Heart right ventricle (tissue), 16 donors: Measurements from ENCODE around the gene PPL. TPM values are rescaled to one million over a fixed set of nuclear protein-coding genes. Genes with fewer than 3 reads are reported as not detected.

Experiments
- ATAC-seq, 8 donors: fragments of 200-7000 bp; cut with Tn5 transposase; one replicate each; pipeline ENCODE4 v1.9.1; 2020; ENCODE audit warnings: mild to moderate bottlenecking in 8 of 8, moderate library complexity in 8 of 8, moderate number of reproducible peaks in 1 of 8
- DNase-seq, 2 donors: peaks; one replicate each; pipeline ENCODE4 v3.0.0-alpha.2; 2020
- H3K27ac ChIP-seq, 10 donors: fragments of 200-600 bp; sonication (generic) in 2 of 10; one replicate each; pipeline versions ENCODE4 v1.5.0 to v1.8.0; 2020 to 2022; ENCODE audit warnings: mild to moderate bottlenecking in 3 of 10
- H3K27me3 ChIP-seq, 7 donors: fragments of 200-600 bp; one replicate each; pipeline ENCODE4 v1.8.0; 2021 to 2022; ENCODE audit warnings: mild to moderate bottlenecking in 2 of 7
- H3K36me3 ChIP-seq, 9 donors: fragments of 200-600 bp; sonication (generic) in 1 of 9; one replicate each; pipeline versions ENCODE4 v1.5.0 to v1.8.0; 2020 to 2022; ENCODE audit warnings: mild to moderate bottlenecking in 2 of 9
- H3K4me1 ChIP-seq, 9 donors: fragments of 200-600 bp; sonication (generic) in 1 of 9; one replicate each; pipeline versions ENCODE4 v1.5.0 to v1.8.0; 2020 to 2022; ENCODE audit warnings: mild to moderate bottlenecking in 4 of 9
- H3K4me3 ChIP-seq, 10 donors: fragments of 200-600 bp; sonication (generic) in 2 of 10; one replicate each; pipeline versions ENCODE4 v1.5.0 to v1.8.0; 2020 to 2022; ENCODE audit warnings: mild to moderate bottlenecking in 7 of 10, moderate library complexity in 2 of 10
- H3K9me3 ChIP-seq, 11 donors: fragments of 200-600 bp in 10 of 11; sonication (generic) in 2 of 11; one replicate each; pipeline versions ENCODE4 v1.5.0 to v1.8.0; 2013 to 2022; ENCODE audit warnings: mild to moderate bottlenecking in 2 of 11, control low read depth in 1 of 11, moderate library complexity in 1 of 11
- WGBS, 2 donors: extraction: QIAGEN DNeasy Blood & Tissue Kit; methylation state at CpG; one replicate each; pipeline ENCODE4 v1.1.7; 2013; ENCODE audit warnings: inconsistent platforms in 1 of 2; 5-methylcytosine and 5-hydroxymethylcytosine counted together
- intact Hi-C, 10 donors: fragments of 100-400 bp; cut with DNase I; formaldehyde crosslinking; loops; one replicate each; pipeline versions ENCODE4 v1.11.1 to v1.14.2; 2022
- polyA plus RNA-seq, 2 donors: library from polyadenylated mRNA; stranded (reverse); fragments of 200-250 nt; gene quantifications; one replicate each; pipeline ENCODE4 v1.2.3, GENCODE V29; 2013
- total RNA-seq, 10 donors: library from RNA; stranded (reverse); fragmentation: NEBNext Ultra II Directional in 3 of 10; extraction: Animal tissue kit (Norgen Biotek cat#: 25700) in 3 of 10; gene quantifications; one replicate each; pipeline versions ENCODE4 v1.2.1 to v1.2.4, GENCODE V29; 2021 to 2023
- TF ChIP-seq, protein P1 (sequence below), 9 donors: fragments of 200-600 bp; sonication (generic) in 2 of 9; IDR thresholded peaks; one replicate each; pipeline versions ENCODE4 v1.5.0 to v1.8.0; 2021 to 2022; ENCODE audit warnings: antibody characterized with exemption in 9 of 9, mild to moderate bottlenecking in 5 of 9, moderate library complexity in 1 of 9
- donor health status: Arrhythmogenic right ventricular cardiomyopathy.
- donor health status: ischemic (EF 13 %, LVEDD 7.1; RV severe dilation, severe dysfunction).
- donor health status: healthy with polysubstance abuse.
- donor health status: DM: no; HTN: yes; CAD: no.
- donor health status: DM: no; HTN: no; CAD: no.
- donor health status: ischemic (EF 25% LVEDD 6.9; RV normal size, moderate dysfunction).
- donor health status: ischemic (EF 25% LVEDD 5.7; RV mildly dilated, moderate dysfunction).
- donor health status: healthy.
- donor health status: DM: yes; HTN: yes; CAD: no.
- donor health status: Ischemic cardiomyopathy.
- donor health status: ischemic (EF 35%, LVEDD 5.7; RV mildly dilated, moderate dysfunction).
- donor health status: nonischemic (EF 11% LVEDD 7.7; RV severe dilation, severe dysfunction).
- donor health status: DM: yes; HTN: yes; CAD: no.
- donor health status: PGD.
- donor health status: ischemic (EF 29% LVEDD 5.4; RV normal size, mild dysfunction).
- donor health status: nonischemic (EF 23%, LVEDD 6.1; RV moderate dilation, normal function).

The PPL gene
- total and polyA plus RNA-seq, 12 donors = 4.9 to 19.3 (median 7.3) TPM

DNA sequence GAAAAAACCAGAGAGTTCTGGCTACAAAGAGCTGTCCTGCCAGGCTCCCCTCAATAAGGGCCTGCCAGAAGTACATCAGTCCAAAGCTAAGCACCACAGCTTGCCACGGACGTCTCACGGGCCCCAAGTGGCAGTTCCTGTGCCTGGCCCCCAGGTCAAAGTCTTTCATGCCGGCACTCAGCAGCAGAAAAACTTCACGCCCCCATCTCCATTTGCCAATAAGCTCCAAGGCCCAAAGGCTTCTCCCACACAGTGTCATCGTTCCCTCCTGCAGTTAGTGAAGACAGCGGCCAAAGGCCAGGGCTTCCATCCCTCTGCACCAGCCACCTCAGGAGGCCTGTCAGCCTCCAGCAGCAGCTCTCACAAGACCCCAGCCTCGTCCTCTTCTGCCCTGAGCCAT is 62.3 kb downstream of the PPL start:
- intact Hi-C loops = loop anchor here in 1 of 10 donors (5.0 kb wide), 1 partner anchor 73 kb away; no protein-coding TSS in a partner anchor
- H3K27me3 ChIP-seq = no peaks in the 10 kb centered on the region
- WGBS, 2 donors = 87 to 92% methylated on average over 8 of the region's 8 CpGs
- H3K4me3 ChIP-seq = no peak overlapping the region
- DNase-seq = no peak
- no peaks in the 10 kb centered on the region for H3K9me3 ChIP-seq
- H3K36me3 ChIP-seq = peaks cover 5 to 100% (median 89%) of the 10 kb centered on the region in 9 donors
- TF ChIP-seq, protein P1, sequence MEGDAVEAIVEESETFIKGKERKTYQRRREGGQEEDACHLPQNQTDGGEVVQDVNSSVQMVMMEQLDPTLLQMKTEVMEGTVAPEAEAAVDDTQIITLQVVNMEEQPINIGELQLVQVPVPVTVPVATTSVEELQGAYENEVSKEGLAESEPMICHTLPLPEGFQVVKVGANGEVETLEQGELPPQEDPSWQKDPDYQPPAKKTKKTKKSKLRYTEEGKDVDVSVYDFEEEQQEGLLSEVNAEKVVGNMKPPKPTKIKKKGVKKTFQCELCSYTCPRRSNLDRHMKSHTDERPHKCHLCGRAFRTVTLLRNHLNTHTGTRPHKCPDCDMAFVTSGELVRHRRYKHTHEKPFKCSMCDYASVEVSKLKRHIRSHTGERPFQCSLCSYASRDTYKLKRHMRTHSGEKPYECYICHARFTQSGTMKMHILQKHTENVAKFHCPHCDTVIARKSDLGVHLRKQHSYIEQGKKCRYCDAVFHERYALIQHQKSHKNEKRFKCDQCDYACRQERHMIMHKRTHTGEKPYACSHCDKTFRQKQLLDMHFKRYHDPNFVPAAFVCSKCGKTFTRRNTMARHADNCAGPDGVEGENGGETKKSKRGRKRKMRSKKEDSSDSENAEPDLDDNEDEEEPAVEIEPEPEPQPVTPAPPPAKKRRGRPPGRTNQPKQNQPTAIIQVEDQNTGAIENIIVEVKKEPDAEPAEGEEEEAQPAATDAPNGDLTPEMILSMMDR (IDR thresholded peaks at IDR 0.05) = no peak
- ATAC-seq = no peak
- H3K4me1 ChIP-seq = peaks cover 0 to 3% (median 0%) of the 10 kb centered on the region in 9 donors
- no peak overlapping the region for H3K27ac ChIP-seq

DNA sequence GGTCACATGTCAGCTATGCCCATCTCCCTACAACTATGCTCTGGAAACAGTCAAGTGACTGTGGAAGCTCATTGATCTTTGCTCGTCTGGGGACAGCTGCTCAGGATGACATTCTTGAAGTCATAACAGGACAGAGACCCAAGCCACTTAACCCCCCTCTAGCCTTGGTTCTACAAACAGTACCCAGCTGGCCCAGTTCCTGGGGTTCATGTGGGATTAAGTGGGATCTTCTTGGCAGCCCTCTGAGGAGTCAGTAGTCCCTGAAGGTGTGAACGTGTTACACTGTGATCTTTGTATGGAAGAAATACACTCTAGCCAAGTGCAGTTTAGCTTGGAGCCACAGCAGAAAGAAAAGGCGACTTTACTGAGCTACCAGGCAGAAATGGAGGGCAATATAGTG is 63.9 kb downstream of the PPL start:
- H3K9me3 ChIP-seq = no peaks in the 10 kb centered on the region
- peaks cover 4 to 100% (median 77%) of the 10 kb centered on the region in 9 donors for H3K36me3 ChIP-seq
- intact Hi-C loops = loop anchor here in 1 of 10 donors (5.0 kb wide), 1 partner anchor 74 kb away; no protein-coding TSS in a partner anchor
- 62 to 63% methylated on average over 3 of the region's 3 CpGs for WGBS, 2 donors
- H3K27ac ChIP-seq = no peak overlapping the region
- H3K4me3 ChIP-seq = no peak overlapping the region
- ATAC-seq (no peak), DNase-seq (no peak)
- H3K4me1 ChIP-seq = peaks cover 0 to 18% (median 12%) of the 10 kb centered on the region in 9 donors
- TF ChIP-seq, protein P1 (IDR thresholded peaks at IDR 0.05) = no peak
- H3K27me3 ChIP-seq = no peaks in the 10 kb centered on the region

DNA sequence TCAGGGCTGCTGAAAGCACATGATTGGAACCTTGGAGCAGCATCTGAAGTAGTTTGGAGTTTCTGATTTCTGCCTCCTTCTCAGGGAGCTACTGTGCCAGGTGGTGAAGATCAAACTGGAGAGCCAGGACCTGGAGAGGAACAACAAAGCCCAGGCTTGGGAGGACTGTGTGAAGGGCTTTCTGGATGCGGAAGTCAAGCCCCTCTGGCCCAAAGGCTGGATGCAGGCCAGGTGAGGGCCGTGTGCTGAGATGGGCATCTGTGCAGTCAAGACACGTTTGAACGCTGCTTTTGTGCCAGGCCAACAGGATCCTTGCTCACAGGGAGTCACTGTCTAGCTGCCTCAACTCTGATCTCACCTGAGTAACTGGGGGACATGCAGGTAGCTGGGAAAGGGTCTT is 65.9 kb downstream of the PPL start:
- no peaks in the 10 kb centered on the region for H3K9me3 ChIP-seq
- H3K4me1 ChIP-seq = peaks cover 0 to 25% (median 13%) of the 10 kb centered on the region in 9 donors
- DNase-seq = no peak
- H3K4me3 ChIP-seq = no peak overlapping the region
- H3K27me3 ChIP-seq = no peaks in the 10 kb centered on the region
- no peak for ATAC-seq
- intact Hi-C loops = loop anchor here in 1 of 10 donors (5.0 kb wide), 1 partner anchor 76 kb away; no protein-coding TSS in a partner anchor
- 71 to 74% methylated on average over 4 of the region's 4 CpGs for WGBS, 2 donors
- H3K27ac ChIP-seq = no peak overlapping the region
- peaks cover 0 to 100% (median 59%) of the 10 kb centered on the region in 9 donors for H3K36me3 ChIP-seq
- TF ChIP-seq, protein P1 (IDR thresholded peaks at IDR 0.05) = no peak

DNA sequence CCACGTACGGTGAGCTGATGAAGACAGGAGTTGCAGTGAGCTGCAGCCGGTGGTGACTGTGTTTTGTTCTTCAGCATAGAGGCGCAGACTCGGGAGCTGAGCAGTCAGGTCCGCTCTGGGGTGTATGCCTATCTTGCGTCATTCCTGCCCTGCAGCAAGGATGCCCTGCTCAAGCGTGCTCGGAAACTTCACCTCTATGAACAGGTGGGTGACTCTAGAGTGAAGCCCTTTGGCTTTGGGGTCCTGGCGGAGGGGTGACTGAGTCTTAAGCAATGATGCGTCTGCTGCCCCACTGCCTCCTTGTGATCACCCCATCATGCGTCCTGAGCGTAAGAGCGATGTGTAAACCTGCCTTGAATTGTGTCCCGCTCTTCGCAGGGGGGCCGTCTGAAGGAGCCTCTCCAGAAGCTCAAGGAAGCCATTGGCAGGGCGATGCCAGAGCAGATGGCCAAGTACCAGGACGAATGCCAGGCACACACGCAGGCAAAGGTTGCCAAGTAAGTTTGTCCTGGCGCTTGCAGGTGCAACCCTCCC is 66.7 kb downstream of the PPL start:
- Histone ChIP-seq H3K36me3 (peaks cover 0 to 92% (median 52%) of the 10 kb centered on the region in 9 donors), H3K4me1 (peaks cover 0 to 26% (median 13%) of the 10 kb centered on the region in 9 donors), H3K4me3 (no peak overlapping the region), H3K9me3 (no peaks in the 10 kb centered on the region), H3K27me3 (no peaks in the 10 kb centered on the region), H3K27ac (no peak overlapping the region)
- DNase-seq (no peak), ATAC-seq (peak in 1 of 8 donors; percentile 23)
- TF ChIP-seq, protein P1 (IDR thresholded peaks at IDR 0.05) = no peak
- intact Hi-C loops = loop anchor here in 1 of 10 donors (5.0 kb wide), 1 partner anchor 77 kb away; no protein-coding TSS in a partner anchor
- WGBS, 2 donors = 88 to 89% methylated on average over 21 of the region's 21 CpGs
